NCI-H2081 treated with DMSO at 0.1 percent for 48 hours (cell line): ENCODE results near the gene CACNA1B.

Experiments used
- DNase-seq: peaks from one replicate; lab custom pipeline; 2025; lab: John Stamatoyannopoulos, UW

CACNA1B gene

DNA sequence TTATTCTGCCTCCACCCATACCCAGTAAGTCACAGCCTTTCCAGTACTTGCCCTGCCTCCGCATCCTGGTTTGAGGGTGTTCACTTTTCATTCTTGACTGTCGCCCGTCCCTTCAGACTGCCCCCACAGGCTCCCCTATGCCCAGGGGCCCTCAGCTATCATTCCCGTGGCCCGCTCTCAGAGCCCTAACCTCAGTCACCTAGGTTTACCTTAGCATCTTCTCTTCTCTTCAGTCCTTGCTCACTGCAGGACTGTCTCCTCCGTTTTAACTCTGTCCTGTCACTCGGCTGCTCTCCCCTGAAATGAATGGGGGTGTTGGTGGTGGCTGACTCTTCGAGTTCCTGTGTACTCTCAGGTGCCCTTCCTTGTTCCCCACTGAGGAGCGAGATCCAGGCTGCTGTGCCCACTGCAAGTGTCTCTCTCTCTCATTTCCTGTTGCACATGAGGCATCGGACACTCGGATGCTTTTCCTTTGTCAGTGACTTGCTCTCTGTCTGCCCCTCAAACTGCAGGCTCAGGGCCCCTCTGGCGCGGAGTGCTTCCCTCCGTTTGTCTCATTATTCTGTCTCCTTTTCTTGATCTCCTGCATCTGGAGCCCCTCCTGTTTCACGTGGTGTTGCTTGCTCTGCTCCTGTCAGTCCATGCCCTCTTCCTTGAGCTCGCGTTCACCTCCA is 89.8 kb downstream of the CACNA1B start:
- DNase-seq = no peak

DNA sequence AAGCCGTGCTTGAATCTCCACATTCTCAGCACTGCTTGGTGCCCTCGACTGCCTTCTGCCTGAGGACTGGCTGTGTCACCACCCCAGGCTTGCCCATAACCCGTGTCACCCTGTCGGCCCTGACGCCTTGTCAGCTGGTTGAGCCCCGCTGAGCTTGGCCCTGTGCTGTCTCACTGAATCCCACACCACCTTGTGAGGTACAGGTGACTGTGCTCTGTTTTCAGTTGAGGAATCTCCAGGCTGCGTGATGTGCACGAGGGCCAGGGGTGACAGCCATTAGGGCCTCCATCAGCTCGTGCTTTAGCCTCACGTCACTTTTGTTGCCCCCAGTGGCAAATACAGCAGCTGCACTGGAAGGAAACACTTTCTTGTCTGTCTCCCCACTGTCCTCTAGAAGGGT is 90.7 kb downstream of the CACNA1B start:
- no peak for DNase-seq

DNA sequence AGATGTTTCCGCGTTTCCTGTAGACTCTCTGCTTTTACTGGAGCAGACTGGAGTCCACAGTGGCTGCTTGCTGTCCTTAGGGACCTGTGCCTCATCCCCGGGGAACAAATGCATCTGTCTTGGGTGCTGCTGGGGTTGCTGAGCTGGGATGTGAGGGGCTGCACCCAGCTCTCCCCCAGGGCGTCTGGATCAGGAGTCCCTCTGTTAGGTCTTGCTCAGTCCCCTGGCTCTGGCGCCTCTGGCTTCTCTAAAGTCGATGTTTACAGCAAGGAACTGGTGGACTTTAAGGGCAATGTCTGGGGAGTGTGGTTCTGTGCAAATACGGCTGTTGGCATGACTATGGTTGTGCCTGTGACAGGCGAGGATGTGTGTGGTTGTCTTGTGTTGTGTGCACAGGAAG is 91.4 kb downstream of the CACNA1B start:
- no peak for DNase-seq

DNA sequence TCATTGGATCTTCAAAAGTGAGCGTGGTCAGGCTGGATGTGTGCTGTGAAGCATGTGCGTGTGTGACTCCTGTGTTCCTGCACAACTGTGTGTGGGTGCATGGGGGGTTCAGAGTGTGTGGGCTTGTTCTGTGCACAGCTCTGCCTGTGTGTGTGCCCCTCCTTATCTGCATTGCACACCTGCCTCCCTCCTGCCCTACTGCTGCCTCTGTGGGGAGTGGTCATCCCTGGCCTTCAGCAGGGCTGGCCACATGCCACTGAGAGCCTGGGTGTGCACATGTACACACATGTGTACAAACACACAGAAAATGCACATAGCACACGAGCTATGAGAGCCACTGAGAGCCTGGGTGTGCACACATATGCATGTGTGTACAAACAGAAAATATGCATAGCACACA is 92.1 kb downstream of the CACNA1B start:
- DNase-seq = no peak

DNA sequence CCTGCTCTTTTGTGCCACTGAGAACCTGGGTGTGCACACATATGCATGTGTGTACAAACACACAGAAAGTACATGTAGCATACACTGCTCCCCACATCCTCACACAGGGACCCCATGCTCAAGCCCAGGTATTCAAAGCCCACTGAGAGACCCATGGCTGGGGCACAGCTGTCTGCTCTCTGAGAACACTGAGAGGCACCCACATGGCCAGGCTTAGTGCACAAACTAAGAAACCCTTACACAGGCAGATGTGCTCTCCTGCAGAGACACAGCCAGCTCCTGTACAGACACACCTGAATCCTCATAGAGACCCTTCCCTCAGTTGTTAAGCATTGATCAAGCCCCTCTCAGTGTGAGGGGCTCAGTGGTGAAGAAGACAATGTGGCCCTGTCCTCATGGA is 92.5 kb downstream of the CACNA1B start:
- DNase-seq = no peak

DNA sequence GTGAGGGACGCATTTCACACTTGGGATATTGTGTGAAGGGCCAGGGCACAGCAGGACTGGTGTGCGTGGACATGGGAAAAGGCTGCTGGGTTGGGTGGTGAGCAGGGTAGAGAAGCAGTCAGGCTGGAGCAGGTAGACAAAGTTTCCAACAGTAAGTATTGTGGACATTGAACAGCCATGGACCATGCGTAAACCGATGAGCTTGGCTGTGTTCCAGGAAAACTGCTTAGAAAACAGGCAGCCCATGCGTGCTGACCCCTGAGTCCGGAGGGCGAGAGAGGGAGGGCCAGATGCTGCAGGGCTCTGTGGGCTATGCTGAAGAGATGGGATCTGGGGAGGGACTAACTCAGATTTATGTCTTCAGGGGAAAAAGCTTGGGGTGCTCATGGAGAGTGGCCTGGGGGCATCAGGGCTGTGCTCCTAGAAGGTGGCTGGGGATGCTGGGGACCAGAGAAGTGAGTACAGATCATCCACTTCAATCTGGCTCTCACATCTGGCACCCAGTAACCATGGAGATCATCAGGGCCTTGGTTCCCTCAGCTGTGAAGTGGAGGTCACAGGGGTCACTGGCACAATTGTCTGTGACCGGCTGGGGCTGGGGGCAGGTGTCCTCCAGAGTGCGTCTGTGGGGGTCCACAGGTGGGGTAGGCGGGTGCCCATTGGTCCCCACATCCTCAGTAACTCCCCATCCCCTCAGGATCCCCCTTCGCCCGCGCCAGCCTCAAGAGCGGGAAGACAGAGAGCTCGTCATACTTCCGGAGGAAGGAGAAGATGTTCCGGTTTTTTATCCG is 93.3 kb downstream of the CACNA1B start:
- no peak for DNase-seq

DNA sequence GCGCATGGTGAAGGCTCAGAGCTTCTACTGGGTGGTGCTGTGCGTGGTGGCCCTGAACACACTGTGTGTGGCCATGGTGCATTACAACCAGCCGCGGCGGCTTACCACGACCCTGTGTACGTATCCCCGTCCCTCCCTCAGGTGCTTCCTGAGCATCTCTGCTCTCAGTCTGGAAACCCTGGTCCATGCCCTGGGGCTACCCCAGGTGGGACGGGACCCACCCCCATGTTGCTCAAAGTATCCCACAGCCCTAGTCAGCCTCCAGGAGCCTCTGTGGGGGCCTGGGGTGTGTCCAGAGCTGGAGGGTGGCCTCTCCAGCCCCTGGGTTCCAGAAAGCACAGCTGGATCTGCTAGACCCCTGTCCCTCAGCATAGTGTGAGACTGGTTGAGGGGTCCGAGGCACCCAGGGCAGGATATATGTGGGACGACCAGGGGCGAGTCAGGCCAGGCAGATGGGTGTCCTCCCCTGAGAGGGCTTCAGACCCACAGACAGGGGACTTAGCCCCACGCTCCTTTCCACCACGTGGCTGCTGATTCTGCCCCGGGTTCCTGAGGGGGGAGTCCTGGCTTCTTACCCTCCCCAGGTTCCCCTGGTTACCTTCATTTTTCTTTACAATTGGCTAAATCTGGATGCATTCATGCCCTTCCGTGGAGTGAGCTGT is 94.0 kb downstream of the CACNA1B start:
- no peak for DNase-seq

DNA sequence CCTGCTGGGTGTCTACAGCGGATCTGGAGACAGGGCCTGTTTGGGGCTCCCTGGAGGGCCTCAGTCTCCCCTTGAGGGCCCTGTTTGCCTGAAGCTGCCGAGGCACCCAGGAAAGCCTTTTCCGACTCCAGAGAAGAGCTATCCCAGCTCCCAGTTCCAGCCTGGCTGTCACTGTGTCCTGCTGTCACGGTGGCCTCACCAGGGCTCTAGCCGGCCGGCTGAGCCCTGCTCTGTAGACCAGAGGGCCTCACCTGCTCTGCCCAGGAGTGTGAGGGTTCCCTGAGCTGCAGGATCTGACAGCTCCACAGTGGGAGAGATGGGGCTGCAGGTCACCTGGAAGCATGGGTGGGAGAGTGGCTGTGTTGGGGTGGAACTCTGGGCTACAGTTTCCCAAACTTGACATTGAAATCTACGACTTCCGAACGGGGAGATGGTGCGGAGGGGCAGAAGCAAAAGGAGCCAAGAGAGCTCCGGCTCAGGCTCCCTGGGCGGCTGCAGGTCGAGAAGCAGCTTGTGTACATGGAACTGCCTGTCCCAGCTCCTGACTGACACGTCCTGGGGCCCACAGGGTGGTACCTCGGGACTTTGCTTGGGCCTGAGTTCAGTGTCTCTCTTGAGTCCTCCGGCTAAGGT is 94.9 kb downstream of the CACNA1B start:
- no peak for DNase-seq

DNA sequence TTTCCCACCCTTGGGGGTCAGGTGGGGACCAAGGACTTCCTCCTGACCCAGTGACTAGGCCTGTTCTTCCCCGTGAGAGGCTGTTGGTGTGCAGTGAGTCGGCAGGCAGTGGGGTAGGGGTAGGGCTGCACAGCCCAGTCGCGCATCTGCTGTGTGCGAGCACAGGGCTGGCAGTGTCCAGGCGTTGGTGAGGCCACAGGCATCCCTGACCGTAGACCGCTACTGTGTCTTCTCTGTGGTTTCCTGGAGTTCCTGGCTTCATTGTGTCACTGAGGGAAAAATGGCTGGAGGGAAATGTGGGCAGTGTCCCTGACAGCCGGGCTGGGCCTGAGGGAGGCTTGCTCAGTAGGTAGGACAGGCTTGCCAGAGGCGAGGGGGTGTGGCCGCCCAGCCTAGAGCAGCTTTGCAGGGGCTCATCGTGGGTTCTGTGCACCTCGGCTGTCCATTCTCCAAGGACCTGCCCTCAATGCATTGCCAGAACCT is 95.4 kb downstream of the CACNA1B start:
- no peak for DNase-seq

DNA sequence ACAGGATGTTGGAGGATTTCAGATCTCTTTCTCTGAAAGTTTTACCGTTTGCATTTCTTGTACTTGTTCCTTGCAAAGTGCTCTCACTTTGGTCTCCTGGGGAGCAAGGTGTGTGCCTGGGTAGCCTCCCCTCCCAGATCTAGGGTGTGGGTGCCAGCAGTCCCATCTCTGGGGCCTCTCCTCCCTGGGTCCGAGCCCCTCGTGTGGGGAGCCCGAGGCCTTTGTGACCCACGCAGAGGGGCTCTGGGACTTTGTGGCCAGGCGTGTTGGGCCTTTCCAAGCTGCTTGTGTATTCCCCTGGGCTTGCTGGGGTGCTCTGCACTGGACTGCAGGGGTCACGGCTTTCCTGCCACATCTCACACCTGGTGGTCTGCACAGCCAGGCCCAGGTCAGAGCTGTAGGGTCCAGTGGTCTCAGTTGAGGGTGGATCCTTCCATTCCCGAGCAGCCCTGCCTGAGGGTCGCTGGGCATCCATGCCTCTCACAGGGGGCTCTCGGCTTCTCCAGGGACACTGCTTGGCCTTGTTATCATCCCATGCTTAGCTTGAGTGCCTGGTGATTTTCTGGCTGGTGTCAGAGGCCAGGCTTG is 96.3 kb downstream of the CACNA1B start:
- no peak for DNase-seq

DNA sequence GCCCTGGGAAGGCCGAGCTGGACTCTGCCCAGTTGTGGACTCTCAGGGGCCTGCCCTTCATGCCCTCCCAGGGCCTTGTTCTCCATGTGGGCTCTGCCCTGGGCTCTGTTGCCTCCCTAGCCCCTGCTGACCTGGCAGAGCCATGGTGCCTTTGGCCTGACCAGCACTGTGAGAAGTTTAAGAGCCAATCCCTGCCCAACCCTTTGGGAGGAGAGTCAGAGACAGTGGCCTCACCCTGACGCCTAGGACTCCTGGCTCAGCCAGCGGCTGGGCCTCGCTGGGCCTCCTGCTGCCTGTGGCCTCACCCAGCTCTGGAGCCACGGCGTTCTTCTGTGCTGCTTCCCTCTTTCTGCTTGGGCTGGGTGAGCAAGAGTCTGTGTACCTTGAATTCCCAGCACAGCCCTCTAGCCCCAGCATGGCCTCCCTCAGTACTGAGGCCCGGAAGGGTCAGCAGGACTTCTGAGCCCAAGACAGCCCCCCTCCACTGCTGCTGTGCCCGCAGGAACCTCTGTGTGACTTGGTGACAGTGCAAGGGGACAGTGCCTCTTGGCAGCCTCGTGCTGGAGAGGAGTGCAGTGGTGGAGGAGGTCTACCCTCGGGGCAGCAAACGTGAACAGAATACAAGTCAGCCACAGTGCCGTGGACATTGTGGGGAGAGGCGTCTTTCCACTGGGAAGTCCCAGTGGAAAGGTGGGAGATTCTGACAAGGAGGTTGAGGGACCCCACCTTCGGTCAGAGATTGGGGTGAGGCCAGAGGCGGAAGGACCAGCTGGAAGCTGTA is 97.4 kb downstream of the CACNA1B start:
- no peak for DNase-seq

DNA sequence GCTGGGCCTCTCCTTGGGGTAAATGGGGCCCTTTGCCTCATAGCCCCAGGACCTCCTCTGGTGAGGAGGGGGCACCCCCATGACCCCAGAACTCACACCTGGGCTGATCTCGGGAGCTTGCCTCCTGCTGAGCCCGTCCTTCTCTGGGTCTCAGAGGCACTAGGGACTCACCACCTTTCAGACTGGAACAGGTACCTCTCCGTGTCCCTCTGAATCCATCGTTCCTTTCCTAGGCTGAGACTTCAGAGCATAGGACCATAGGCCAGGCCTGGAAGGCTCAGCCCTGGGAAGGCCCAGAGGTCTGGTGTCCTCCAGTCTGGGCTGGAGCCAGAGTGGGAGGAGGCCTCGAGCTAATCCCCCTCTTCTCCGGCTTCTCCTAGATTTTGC is 97.9 kb downstream of the CACNA1B start:
- DNase-seq = no peak

DNA sequence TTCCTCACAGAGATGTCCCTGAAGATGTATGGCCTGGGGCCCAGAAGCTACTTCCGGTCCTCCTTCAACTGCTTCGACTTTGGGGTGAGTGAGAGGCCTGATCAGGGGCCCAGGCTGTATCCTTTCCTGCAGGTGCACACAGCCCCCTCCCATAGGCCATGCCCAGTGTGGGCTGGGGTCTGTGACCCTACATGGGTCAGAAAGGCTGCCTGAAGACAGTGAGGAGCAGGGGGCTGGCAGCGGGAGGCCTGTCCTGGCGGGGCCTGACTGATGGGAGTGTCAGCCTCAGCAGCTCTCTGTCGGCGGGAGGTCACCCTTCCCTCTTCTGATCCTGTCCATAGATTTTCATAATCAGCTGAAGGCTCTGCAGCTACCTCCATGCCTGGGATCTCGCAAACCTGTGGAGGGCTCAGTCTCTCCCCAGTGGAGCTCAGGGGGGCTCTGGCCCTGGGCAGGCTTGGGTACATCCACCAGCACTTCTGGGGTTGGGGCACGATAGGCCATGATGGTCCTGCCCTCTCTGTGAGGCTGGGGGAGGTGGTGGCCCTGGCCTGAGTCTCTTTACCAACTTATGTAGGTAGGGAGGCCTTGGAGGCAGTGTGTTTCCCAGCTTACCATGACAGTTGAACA is 98.5 kb downstream of the CACNA1B start:
- no peak for DNase-seq

DNA sequence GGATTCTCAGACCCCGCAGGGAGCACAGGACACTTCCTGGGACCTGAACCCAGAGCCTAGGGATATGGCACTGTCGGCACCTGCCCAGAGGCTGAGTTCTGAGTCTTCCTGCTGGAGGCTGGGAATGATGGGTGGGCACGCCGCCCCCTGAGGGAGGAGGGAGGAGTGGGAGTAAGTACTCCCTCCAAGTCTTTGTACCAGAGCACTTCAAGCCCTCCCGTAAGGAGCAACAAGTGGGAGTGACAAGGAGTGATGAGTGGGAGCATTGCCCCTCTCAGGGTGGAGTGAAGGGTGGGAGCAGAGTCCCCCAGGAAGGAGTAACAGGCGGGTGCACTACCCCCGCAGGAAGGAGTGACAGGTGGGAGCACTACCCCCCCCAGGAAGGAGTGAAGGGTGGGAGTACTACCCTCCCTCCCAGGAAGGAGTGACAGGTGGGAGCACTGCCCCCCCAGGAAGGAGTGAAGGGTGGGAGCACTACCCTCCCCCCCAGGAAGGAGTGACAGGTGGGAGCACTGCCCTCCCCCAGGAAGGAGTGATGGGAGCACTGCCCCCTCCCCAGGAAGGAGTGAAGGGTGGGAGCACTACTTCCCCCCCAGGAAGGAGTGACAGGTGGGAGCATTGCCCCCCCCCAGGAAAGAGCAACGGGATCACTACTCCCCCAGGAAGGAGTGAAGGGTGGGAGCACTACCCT is 100.1 kb downstream of the CACNA1B start:
- DNase-seq = no peak

DNA sequence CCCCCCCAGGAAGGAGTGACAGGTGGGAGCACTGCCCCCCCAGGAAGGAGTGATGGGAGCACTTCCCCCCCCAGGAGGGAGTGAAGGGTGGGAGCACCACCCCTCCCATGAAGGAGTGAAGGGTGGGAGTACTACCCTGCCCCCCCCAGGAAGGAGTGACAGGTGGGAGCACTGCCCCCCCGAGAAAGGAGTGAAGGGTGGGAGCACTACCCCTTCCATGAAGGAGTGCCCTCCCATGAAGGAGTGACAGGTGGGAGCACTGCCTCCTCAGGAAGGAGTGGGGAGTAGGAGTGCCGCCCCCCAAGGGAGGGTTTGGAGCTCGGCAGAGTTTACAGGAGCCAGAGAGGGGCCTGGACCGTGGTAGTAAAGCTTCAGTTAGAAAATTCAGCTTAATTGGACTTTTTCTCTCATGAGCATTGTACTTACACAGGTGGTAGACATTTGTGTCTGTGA is 100.7 kb downstream of the CACNA1B start:
- no peak for DNase-seq

DNA sequence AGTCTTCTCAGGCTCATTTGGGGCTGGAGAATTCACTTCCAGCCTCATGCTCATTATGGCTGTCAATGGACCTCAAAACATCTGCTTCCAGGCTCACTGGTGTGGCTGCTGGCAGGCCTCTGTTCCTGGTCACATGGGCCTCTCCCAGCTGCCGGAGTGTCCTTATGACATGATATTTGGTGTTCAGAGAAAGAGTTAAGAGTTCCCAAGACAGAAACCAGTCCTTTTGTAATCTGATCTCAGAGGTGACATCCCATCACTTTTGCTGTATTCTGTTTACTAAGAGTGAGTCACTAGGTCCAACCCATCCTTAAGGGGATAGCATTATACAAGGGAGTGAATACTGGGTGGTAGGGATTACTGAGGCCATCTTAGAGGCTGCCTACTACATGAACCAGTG is 104.6 kb downstream of the CACNA1B start:
- no peak for DNase-seq

DNA sequence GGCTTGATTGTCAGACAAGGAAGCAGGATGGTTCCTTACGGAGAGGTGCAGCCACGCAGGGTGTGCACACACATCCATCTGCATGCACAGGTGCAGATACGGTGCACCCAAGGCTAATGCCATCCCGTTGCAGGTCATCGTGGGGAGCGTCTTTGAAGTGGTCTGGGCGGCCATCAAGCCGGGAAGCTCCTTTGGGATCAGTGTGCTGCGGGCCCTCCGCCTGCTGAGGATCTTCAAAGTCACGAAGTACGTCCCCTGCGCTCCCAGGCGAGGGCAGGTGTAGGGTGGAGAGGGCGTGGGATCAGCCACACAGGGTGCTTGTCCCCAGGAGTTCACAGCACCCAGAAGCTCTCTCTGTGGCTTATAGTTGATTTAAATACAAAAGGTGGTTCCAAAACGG is 106.4 kb downstream of the CACNA1B start:
- DNase-seq = no peak

DNA sequence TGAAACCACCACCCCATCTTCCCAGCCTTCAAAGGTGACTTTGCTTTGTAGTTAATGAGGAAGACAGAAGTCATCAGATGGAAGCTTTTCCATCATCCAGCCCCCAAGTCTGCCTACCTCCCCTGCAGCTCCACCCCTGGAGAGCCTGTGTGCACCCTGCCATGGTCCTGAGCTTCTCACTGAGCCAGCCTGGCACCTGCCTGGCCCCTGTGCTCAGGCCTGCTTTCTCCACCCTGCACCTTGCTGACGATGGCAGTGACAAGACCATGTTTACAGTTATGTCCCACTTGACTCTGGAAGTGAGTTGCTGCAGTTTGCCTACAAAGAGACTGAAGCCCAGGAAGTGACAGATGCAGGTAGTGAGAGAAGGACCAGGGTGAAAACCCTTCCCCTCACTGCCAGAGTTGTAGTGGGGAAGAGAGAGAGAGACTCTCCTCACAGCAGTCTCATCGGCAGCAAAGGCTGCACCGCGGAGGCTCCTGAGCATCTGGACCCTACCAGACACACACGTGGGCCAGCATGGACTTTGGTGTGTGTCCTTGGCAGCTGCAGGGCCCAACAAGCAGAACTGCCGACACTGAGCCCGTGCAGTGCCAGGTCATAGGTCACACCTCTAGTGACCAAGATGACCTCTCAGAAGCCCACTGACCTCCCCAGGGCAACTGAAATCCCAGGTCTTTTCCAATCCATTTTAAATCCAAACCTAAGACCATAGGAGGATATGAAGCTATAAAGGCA is 107.1 kb downstream of the CACNA1B start:
- DNase-seq = no peak

DNA sequence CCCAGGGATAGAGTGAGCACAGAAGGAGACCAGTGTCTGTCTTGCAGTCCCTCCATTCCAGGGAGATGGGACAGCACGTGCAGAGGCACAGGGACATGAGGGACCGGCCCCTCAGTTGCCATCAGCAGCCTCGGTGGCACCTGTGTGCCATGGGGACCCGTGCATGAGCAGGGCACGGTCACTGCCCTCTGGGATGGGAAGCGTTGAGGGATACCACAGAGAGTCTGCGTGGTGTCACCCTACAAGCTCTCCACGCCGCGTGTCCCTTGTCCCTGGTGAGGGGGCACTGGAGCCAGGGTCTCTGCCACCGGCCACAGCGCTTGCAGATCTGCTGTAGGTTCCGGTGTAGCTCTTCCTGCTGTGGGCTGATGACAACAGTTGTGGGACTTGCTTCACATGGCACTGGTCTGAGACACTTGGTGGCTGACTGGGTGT is 108.1 kb downstream of the CACNA1B start:
- no peak for DNase-seq
